ENCODE data around the gene BCAR3.

DNA sequence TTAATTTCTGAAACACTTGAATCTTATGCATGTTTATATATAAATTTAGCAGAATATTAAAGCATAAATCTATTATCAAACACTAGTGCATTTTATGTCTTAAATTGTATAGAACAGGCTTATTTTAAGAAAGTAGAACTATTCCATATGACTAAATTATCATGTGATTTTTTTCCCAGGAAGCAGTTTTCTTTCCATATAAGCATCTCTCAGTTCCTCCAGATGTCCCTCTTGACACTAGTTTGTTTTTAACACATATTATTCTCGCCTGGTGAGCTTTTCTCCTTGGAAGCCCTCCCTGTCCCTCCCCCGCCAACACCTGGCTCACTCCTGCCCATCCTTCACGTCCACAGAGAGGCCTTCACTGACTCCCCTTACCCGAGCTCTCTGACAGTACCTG is 48.3 kb upstream of the BCAR3 start:
- TF ChIP-seq, protein P1, sequence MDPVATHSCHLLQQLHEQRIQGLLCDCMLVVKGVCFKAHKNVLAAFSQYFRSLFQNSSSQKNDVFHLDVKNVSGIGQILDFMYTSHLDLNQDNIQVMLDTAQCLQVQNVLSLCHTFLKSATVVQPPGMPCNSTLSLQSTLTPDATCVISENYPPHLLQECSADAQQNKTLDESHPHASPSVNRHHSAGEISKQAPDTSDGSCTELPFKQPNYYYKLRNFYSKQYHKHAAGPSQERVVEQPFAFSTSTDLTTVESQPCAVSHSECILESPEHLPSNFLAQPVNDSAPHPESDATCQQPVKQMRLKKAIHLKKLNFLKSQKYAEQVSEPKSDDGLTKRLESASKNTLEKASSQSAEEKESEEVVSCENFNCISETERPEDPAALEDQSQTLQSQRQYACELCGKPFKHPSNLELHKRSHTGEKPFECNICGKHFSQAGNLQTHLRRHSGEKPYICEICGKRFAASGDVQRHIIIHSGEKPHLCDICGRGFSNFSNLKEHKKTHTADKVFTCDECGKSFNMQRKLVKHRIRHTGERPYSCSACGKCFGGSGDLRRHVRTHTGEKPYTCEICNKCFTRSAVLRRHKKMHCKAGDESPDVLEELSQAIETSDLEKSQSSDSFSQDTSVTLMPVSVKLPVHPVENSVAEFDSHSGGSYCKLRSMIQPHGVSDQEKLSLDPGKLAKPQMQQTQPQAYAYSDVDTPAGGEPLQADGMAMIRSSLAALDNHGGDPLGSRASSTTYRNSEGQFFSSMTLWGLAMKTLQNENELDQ (tag by site-specific recombination; IDR thresholded peaks at IDR 0.05; ENCODE audit: low read depth): no peak
- TF ChIP-seq ZBTB8A (tag by site-specific recombination; IDR thresholded peaks at IDR 0.05) (no peak), ZFP37 (tag by site-specific recombination; IDR thresholded peaks at IDR 0.05) (no peak), GLI4 (tag by site-specific recombination; IDR thresholded peaks at IDR 0.05) (no peak), ZNF362 (tag by site-specific recombination; IDR thresholded peaks at IDR 0.05) (no peak)
- TF ChIP-seq, protein P2, sequence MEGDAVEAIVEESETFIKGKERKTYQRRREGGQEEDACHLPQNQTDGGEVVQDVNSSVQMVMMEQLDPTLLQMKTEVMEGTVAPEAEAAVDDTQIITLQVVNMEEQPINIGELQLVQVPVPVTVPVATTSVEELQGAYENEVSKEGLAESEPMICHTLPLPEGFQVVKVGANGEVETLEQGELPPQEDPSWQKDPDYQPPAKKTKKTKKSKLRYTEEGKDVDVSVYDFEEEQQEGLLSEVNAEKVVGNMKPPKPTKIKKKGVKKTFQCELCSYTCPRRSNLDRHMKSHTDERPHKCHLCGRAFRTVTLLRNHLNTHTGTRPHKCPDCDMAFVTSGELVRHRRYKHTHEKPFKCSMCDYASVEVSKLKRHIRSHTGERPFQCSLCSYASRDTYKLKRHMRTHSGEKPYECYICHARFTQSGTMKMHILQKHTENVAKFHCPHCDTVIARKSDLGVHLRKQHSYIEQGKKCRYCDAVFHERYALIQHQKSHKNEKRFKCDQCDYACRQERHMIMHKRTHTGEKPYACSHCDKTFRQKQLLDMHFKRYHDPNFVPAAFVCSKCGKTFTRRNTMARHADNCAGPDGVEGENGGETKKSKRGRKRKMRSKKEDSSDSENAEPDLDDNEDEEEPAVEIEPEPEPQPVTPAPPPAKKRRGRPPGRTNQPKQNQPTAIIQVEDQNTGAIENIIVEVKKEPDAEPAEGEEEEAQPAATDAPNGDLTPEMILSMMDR (tag by site-specific recombination; IDR thresholded peaks at IDR 0.05): no peak
